Measurements from ENCODE around the gene SORBS1.

- TF ChIP-seq ZNF768 (tag by site-specific recombination; IDR thresholded peaks at IDR 0.05), result no peak
- TF ChIP-seq ZNF214 (tag by site-specific recombination; IDR thresholded peaks at IDR 0.05; ENCODE audit: borderline replicate concordance), result no peak
- no peak for TF ChIP-seq PRDM10 (tag by site-specific recombination; IDR thresholded peaks at IDR 0.05)
- TF ChIP-seq HOXA7 (CRISPR knock-in tag; IDR thresholded peaks at IDR 0.05; ENCODE audit: borderline replicate concordance), result no peak
- no peak for TF ChIP-seq CTCF (tag by site-specific recombination; IDR thresholded peaks at IDR 0.05)
- no peak for TF ChIP-seq ZNF248 (tag by site-specific recombination; IDR thresholded peaks at IDR 0.05)
- no peak for TF ChIP-seq ZNF19 (tag by site-specific recombination; IDR thresholded peaks at IDR 0.05; ENCODE audit: low read depth)
- TF ChIP-seq ZNF274 (IDR thresholded peaks at IDR 0.05; ENCODE audit: low read length), result no peak
- TF ChIP-seq ZNF274 (tag by site-specific recombination; IDR thresholded peaks at IDR 0.05; ENCODE audit: borderline replicate concordance), result no peak
- TF ChIP-seq GLI2 (tag by site-specific recombination; IDR thresholded peaks at IDR 0.05; ENCODE audit: borderline replicate concordance, low read depth), result no peak
Measured at GRCh38 chr10:95407546-95407945, 153.6 kb downstream of the SORBS1 start.

All from HEK293 (cell line).